GM21360 (cell line): Measurements from ENCODE around the gene NTM.

ENCODE experiments used
- ATAC-seq: cut with Tn5 transposase; IDR thresholded peaks from one replicate; pipeline ENCODE4 v1.9.1; 2021; ENCODE audit warnings: mild to moderate bottlenecking, moderate library complexity; ENCODE audit not compliant: unreplicated experiment

NTM gene

DNA sequence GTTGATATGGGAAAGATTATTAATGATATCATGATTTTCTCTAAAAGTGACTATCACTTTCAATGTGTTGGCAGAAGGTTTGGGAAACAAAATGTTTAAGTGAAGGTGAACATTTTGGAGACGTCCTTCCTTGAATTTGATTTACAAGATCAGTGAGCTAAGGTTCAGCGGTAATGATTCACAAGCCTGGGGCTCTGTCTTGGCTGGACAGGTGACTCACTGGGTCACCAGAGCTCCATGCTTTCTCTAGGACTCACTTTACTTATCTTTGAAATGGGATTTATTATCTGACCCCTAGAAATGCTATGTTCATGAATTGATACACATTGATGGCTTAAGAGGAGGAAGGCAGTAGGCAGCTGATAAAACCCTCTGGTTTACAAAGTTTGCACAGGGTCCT is 437.5 kb downstream of the NTM start:
- ATAC-seq, result no peak

DNA sequence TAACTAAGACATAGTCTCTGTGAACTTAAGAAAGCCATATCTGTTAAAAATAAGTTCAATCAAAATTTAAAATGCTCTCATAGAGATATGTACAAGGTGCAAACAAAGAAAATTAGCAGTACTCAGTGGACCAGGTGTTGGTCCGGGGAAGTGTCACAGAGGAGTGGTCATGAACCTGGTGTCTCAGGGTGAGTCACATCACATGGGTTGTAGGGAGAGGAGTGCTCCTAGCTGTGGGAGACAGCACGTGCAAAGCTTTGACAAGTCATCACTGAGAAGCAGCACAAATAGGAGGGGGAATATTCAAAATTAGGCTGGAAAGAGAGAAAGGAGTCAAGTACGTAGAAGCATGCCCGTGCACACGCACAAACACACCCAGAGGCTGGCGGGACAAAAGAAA is 438.1 kb downstream of the NTM start:
- no peak for ATAC-seq

DNA sequence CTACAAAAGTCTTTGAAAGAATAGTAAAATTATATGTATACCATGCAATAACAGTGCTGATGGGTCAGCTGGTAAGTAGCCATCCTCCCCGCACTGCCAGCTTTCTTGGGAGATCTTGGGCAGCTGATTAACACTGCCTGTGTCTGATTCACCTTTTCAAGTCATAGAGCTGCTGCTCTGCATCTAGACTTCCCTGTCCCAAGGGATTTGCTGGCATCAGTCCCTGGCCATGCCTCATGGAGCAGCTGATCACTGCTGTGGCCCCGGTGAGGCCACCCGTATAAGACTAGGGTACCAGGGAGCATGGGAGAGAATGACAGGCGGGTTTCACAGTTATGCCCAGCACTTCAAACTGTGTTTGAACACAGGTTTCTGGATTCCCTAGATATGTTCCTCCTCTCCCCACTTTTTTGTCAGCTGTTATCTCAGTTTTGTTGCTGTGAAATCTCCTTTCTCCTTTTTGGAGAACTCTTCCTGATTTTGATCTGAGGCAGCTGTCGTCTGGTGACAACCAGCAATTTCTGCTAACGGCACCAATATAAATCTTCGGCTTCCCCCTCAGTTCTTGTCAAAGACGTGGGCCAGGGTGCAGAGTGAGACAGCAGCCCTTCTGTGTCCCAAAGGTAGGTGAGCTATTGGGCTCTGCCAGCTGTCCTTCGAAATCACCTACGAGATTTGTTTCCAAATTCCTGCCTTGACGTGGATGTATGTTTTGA is 438.9 kb downstream of the NTM start:
- ATAC-seq, result no peak

DNA sequence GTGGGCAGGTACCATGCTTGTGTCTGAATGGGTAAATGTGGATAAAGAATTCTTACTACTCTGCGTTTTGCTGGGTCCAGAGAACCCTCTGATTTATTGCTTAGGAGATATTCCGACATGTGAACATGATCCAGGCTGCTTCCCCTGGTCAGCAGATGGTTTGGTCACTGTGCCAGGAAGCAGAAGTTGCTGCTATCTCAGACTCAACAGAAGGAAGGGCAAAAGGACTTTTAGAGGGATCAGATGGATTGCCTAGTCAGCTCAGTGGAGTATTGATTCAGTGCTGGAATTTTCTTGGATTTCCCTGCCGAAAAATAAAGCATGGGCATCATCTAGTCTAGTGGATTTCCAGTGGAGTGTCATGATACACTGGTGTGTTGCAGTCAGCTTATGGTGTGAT is 440.1 kb downstream of the NTM start:
- no peak for ATAC-seq

DNA sequence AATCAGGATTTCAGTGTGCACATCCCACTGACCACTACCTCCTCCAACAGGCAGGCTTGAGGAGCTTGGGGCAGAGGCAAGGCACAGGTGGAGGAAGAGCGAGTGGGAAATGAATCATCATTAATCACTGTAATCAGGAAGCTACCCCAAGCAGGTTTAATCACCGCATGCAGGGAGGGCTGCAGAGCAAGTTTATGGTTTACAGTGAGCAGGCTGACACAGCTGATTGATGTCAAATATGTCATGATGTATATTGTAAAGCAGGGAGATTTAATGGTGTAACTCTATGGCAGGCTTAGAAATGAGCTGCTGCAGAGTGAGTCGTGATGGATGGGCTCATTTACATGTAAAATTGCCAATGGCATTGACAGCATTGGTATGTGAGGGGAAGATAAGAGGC is 441.0 kb downstream of the NTM start:
- ATAC-seq, result no peak

DNA sequence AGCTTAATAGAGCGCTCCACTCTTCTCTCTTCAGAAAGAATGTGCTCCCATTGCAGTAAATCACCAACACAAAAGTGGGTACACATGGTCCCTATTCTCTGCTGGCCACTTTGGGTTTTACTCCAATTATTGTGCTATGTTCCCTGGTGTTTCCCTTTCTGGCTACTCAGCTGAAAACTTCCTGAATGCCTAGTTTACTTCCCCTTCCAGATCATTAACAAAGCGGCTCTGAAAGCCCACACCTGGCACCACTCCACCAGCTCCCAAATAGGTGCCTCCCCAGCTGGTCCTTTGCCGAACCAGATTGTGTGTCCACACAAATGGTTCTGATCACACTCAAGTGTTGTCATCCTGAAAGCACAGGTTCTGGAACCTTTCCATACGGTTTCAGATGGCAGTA is 443.7 kb downstream of the NTM start:
- ATAC-seq, result no peak

DNA sequence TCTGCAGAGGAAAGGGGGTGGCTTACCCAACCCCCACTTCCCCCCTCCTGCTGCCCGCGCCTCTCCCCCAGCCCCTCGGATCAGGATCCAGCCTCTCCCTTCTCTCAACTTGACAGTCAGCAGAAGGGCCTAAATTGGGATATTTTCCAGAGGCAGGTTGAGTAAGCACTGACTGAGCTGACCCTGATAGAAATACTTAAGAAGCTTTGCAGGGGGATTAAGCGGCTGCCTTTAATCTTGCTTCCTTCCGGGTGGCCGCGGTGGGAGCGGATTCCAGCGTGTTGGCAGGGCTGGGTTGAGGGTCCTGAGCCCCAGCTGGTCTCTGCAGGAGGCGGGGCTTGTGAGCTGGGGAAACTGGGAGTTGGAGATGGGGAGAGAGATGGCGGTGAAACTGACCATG is 445.2 kb downstream of the NTM start:
- no peak for ATAC-seq

DNA sequence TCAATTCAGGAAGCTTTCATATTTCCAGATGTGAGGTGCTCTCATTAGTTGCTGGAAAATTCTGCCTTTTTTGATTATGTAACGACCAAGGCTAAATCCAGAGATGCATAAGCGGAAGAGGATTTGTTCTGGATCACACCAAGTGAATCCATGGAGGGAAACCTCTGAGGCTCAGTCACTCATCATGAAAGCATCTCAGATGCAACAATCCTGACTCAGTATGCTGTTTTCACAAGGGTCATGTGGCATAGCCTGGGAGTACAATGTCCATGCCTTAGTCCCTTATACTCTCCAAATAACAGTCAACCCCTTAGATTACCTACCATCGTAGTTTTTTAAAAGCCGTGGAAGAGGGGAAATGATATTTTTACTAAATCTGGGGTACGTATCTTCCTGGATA is 445.6 kb downstream of the NTM start:
- ATAC-seq, result no peak

DNA sequence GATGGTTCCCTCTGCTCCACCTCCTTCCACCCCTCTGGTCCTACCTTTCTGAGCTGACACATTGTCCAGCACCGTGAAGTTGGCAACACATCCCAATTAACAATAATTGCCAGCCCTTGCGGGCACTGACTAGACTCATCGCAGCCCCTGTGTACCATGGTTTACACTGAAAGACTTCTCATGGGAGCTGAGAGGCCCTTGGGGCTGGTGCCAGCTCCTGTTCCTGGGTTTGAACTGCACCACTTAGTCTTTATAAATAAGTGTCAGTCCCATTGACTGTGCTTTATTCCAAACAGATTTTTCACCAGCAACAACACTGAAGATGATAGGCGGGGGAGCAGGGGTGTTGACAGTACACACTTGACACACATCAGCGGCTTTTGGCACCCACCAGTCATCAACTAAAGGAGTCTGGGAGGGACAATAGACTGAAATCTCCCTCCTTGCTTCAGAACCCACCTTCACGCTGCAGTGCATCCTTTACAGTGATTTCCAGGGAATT is 447.3 kb downstream of the NTM start:
- no peak for ATAC-seq

DNA sequence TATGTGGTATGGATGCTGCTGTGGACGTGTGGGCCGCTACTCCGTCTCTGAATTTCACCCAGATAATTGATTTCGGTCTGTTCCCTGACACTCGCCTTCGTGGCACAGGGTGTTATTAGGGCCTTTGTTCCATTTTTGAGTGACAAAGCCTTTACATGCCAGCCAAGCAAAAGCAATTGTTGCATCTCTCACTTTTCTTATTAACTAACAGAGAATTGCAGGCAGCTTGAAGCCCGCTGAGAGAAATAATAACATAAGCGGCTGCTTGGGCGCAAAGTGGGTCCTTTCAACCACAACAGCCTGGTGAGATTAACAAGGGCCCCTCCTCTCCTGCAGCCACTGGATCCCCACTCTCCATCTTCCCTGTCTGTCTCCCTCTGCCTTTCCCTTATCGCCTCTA is 449.4 kb downstream of the NTM start:
- no peak for ATAC-seq

DNA sequence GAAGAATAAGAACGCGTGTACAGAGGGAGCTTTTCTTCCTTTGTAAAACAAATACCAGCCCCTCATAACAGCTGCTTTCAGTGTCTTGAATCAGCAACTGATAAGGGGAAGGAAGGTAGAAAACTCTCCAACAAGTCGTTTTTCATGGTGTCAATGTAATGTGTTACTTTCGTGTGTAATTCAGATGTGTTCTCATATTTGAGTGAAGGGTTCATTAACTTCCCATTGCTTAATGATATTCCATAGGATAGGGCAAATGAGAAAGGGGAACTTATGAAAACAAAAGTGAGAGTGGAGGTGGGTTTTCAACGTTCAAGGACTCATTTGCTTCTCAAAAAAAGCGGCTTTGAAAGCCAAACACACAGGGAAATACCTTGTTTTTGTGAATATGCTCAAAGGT is 452.1 kb downstream of the NTM start:
- ATAC-seq, result no peak

DNA sequence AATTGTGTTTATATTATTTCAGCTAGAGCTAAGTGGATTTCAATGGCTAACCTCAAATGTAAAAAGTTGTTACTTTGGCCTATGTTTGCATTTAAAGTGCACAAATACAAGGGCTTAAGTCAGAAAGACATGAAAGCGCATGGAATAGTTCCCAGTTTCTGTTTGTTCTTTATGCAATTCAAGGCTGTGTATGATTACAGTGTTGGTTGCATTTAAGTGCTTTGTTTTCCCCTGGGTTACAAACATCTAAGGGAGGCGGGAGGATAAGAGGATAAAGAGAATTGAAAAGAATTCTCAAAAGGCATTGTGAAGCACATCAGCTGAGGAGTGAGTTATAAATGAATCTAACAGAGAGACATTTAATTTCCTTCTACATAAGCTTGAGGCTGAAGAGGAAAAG is 453.4 kb downstream of the NTM start:
- ATAC-seq, result no peak

DNA sequence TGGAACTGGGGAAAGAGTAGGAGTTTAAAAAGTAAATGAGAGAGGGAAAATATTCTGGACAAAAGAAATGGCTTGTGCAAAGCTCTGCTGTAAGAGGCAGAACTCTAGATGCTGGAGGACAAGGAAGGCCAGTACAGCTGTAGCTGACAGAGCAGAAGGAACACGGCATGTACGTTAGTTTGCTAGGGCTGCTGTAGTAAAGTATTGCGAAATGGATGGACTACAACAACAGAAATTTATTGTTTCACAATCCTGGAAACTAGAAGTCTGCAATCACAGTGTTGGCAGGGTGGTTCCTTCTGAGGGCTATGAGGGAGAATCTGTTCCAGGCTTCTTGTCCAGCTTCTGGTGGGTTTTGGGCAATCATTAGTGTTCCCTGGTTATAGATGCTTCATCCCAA is 454.4 kb downstream of the NTM start:
- no peak for ATAC-seq

DNA sequence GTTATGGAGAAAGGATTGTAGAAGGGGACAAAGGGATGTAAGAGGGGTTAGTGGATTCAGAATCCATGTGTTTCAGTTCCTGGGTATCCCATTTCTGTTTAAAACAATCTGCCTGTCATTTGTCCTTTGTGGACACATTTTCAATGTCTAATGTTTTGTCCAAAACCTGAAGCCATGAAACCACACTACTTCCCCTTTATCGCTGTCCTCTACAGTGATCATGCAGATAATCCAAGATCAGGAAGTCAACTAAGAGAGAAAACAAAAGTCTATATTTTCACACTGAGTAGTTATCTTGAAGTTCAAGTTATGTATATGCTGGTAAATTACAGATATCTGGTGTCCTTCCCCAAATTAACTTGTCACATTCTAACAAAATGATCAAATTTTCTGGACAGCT is 457.0 kb downstream of the NTM start:
- no peak for ATAC-seq

DNA sequence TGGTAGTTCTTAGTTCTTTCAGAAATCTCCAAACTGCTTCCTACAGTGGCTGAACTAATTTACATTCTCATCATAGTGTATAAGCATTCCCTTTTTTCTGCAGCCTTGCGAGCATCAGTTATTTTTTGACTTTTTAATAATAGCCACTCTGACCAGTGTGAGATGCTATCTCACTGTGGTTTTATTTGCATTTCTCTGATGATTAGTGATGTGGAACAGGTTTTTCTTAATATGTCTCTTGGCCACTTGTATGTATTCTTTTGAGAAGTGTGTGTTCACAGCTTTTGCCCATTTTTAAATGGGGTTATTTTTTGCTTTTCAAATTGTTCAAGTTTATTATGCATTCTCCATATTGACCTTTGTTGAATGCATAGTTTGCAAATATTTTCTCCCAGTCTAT is 459.3 kb downstream of the NTM start:
- no peak for ATAC-seq

DNA sequence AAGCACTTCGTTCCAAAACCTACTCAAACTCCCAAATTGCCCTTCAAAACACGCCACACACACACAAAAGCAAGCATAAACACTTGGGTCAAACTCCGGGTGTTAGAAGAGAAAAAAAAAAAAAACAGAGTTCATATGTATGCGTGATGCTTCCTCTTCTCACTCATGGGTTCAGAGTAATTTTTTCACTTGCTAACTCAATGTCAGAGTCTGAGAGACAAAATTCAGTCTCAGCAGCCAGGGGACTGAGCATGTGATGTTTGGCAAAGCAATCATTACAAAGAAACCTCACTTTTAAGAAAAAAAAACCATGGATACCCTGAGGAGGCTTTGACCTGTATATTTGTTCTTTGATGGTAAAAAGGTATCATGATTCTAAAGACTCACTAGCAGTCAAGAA is 461.7 kb downstream of the NTM start:
- no peak for ATAC-seq

DNA sequence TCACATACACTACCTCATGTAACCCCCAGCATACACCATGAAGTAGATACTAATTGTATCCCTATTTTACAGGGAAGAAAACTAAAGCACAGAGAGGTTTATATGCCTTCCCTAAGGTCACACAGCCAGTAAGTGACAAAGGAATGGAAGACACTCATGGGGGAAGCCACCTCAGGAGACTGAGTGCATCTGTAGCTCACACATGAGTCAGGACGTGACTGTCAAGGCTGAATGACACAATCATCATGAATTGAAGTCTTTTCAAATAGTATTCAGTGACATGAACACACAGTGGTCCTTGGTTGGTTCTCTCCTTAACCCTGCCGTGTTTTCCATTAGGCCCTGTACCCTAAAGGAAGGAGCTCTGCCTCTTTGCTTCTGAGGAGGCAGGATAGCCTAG is 463.0 kb downstream of the NTM start:
- ATAC-seq, result no peak

DNA sequence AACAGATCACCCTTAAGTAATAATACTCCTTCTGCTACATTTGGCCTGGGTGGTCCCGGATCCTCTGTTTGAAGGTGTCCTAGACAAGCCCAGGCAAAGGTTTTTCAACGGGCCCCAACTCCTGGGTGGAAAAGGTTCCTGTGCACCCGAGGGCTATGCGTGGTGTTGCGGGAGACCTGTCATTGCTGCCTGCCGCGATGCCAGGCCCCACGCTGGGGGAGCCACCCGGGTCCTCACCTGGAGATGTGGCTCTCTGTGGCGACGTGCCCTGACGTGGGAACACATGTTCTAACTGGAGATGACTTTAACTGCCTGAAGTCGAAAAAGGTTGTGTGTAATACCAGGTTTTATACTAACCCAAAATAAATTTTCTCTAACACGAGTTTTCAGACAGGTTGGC is 467.1 kb downstream of the NTM start:
- no peak for ATAC-seq

DNA sequence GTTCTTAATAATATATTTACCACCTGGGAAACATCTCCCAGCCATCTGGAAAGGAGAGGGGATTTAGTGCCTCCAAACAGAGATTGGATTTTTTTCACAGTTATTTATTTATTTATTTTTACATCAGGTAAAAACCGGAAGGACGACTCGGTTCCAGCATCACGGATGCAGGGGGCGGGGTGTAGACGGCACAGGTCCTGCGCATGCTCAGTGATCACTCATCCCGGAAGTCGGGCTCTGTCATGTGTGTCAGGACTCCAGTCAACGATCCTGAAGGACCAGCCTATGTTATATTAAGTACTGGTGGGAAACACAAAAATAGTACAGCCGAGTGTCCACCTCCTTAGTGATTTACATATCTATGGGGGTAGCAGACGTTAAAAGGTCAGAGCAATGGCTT is 467.6 kb downstream of the NTM start:
- no peak for ATAC-seq

DNA sequence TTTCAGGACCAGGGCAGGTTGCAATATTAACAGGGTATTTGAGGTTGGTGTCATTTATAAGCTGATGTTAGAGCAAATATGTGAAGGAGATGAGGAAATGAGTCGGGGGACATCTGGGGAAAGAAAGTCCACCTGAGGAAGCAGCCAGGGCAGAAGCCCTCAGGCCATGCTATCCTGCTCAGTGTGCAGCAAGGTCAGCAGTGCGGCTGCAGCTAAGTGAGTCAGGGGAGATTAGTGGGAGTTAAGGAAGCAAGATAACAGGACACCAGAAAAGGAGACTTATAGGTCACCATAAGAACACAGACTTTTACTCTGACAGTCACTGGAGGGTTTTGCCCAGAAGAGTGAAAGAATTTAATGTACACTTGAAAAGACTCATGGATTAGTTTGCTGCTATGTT is 468.9 kb downstream of the NTM start:
- ATAC-seq, result no peak

DNA sequence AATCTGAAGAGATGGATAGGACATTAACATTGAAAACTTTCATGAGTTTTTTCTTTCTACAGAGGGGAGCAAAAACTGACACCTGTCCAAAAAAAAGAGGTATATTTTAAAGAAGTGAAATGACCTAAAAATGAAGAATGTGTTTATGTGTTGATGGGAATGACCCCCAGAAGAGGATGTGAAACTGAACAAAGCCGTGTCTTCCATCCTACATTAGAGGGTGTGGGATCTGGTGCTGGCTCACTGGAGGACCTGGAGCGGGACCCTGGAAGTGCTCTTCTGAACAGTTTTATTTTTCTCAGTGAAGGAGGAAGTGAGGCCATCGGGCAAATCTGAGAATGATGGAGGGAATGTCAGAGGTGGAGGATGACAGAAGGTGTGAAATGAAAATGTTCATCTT is 470.1 kb downstream of the NTM start:
- no peak for ATAC-seq

DNA sequence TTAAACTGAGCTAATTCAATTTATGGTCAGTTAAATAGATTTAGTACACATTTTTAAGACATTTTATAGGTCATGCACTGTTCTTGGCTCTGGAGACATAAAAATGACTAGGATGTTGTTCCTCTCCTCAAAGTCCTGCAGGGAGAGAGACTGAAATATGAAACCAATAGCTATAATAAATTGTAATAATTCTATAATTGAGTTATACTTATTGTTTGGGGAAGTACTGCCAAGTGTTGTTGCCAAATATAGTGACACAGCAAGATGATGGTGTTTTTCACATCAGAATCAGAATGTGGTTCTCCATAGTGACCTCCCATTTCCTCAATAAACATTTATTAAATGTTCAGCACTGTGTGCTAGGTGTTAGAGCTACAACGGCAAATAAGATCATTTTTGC is 470.6 kb downstream of the NTM start:
- ATAC-seq, result no peak

DNA sequence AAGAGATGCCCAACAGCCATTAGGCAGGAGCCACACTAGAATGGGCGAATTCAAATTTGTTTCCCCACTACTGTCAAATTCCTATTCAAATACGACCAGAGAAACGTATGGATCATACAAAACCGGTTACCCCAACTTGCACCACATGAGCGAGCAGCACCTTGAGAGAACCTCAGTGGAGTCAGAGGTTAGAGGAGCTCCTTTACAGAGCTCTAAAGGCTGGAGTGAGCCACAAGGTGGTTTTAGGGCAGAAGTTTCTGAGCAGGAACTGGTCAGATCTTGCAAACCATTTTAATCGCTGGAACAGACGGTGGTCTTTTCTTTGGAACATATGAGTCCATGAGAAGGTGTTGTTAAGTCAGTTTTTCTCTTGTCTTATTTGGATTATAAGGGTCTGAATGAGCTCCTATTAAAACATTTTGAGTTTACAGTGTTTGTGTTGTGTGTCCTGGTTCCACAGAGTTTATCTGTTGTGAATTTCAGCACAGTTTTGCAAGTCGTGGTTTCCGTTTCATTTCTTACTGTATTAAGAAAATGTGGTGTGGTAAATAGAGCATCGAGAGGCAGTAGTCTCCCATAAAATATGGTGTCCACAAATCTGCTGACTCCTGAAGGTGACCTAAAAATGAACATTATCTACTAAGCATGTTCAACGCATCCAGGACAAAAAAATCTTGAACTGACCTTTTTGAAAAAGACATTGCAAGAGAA is 471.7 kb downstream of the NTM start:
- no peak for ATAC-seq
